T-helper 1 cell (primary cell): ENCODE data around the gene IGF2.

Experiments used
- DNase-seq, 5 donors: peaks; one replicate each; pipeline ENCODE4 v3.0.0-alpha.2; 2012 to 2020

Gene IGF2

DNA sequence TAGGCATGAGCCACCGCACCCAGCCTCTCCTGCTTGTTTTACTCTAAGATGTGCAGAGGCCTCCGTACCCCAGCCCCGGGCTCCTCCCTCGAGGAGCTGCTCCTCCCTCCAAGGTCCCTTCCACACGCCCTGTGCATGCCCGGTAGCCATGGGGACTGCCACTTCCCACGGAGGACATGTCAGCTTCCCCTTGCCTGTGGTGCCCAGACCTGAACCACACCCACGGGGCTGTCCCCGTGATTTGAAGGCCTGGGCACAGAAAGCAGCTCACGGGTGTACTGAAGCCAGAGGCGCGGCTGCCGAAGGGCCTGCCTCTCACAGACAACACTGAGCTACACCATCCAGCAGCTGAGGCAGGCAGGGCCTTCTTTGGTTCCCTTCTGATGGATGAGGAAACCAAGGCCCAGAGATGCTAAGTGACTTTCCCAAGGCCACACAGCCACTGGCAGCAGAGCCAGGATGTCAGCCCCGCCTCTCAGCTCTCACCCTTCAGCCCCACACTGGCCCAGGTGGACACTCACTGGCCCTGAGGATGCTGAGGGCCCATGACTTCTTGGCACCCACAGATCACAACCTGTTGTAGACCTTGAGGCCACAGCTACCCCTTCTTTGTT, 14.5 kb upstream of the IGF2 start:
- no peak for DNase-seq

DNA sequence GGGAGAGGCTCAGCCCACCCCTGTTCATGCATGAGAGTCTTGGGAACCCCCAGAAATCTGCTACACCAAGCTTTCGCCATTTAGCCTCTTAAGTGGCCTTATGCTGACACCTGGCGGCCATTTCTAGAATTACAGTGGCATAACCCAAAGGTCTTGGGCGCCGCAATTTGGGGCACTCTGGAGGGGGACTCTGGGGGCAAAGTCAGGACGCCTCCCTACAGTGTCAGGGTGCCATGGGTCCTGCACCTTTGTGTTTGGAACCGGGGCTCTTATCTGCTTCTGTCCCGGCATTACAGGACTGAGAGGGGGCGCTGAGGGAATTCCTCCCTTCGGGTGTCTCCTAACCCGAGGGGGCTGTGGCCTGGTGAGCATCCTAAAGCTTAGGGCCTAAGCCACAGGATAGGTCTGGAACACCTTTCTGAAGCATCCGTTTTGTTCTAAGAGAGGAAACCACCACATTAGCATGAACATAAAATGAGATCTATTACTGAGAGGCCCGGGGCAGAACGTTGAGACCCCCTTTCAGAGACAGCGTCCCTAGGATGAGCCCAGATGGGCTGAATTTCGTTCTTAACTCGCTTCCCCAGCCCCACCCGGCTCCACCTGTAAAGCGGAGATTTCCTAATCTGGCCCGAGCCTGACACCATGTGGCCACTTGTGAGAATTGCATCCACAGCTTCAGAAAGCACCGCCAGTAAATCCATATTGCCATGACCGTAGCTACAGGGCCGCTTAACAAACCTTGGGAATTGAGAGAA, 12.5 kb upstream of the IGF2 start:
- DNase-seq: peak; percentile 55 to 75 (median 65)

DNA sequence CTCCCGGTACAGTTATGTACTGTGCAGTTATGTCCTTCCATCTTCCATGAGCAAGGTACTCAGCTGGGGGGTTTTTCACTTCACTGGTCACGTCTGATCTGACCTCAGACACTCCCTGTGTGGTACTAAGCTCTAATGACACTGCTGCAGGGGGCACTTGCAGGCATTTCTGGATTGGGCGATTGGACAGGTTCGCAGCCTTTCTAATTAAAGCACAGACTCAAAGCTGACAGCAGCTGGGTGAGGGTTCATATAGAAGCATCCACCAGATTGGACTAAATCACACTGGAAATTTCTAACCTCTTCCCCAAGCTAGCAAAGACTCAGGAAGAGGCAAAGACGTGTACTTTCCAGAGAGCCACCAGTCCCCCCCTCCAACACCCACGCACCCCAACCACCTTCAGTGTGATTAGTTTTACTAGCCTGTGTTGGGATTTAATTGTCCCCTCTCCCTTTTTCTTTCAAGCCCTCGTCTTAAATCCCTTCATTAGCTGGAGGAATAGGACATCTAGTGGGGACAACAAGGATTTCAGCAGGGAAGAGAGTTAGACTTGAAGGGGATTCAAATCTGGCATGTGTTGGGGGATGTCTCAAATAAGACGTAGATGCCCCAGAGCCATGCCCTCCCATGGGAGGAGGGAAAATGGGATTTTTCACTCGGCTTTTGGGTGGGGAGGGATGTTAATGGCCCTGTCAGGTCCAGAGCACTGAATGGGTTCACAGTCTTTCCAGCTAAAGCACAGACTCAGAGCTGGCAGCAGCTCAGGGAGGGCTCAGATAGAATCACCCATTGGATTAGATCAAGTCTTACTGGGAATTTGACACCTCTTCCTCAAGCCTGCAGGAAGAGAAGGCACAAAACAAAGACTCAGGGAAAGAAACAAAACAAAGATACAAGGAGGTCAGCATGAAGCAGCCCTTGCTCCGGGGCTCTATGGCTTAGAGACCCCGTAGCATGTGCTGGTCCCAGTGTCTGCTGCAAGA, 11.0 kb upstream of the IGF2 start:
- no peak for DNase-seq

DNA sequence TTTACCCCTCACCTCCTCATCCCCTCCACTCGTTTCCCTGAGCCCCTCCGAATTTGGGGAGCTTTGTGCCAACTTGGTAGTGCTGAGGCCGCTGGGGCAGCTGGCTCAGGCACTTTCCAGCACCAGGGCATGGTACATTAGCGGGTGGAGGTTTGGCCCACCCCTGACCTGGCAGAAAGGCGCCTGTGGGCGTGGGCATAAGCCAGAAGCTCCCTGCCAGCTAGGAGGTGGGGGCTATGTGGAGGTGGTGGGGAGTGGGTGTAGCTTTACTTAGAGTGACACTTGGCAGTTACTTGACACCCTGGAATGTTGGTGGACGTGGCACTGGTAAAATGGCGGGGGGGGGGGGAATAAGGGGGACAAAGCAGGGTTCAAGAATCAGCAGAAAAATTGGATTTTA, 10.3 kb upstream of the IGF2 start:
- DNase-seq: no peak

DNA sequence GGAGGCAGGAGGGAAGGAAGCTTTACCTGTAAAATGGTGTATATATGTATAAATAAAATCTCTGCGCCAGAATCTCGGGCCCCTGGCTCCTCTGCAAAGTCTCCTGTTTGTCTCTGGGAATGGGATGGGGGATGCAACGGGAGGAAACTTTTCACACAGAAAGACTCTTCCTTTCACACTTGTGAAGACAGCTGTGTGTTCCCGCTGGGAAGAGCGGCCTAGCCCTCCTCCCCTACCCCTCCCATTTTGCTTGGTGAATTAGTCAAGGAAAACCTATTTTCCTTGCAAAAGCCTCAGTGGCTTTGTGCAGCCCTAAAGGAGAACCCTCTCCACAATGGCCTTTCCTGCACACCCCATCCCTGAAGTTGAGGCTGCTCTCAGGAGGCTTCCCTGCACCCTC, 9.4 kb upstream of the IGF2 start:
- DNase-seq: no peak

DNA sequence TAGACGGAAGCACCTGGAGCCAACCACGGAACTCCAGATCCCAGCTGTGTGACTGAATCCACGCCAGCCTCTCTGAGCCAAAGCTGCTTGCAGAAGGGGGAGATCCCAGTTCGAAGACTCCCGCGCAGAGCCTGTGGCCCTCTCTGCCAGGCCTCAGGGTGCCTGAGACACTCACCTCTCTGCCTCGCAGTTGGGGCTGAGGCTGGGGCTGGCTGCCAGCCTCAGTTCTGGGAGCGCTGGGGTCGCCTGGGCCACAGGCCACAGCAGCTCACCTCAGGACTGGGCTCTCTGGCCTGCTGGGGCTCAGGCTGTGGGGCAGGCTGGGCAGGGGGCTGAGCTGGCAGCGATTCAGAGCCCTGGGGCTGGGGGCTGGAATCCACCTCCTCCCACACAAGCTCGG, 8.2 kb upstream of the IGF2 start:
- DNase-seq: no peak

DNA sequence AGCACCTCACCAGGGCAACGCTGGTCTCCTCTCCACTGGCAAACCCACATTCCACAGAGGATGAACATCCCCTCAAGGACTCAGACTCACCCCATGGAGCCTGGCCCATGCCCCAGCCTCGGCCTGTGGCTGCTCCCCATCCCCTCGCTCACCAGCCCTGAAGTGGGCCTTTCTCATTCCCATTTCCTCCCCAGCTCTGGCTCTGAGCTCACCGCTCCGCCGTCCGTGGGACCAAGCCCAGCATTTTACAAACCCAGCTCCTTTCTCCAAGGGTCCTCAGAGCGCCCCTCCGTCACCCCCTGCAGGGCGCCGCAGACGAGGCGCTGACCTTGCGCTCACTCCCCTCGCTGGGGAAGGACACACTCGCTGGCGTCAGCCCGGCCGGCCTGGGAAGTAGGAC, 6.9 kb upstream of the IGF2 start:
- no peak for DNase-seq

DNA sequence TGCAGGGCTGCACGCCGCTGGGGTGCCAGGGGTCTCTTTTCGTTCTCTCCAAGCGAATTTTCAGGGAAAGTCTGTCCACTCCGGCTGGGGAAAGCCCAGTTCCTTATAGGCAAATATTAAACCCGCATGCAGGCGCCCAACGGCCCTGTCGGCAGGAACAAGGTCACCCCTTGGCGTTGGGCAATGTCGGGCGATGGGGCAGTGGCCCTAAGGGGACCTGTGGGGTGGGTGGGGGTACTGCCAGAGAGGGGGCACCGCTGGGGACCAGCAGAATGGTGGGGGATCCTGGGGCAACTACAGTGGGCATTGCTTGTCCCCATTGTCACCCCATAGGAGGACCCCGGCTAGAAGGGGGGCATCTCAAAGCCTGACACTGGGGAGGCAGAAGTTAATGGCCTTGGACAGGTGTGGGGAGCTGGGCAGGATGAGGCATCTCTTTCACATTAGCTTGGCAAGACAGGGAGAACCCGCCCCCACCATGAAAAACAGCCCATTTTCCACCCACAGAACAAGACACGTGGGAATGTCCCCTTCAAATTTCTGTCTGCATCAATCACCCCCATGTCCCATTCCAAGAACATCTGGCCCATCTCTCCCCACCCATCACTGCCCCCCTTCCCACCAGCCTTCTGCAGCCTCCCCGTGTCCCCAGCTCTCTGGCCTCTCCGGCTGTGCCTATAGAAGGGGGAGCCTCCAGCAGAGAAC, 5.5 kb upstream of the IGF2 start:
- DNase-seq: no peak

DNA sequence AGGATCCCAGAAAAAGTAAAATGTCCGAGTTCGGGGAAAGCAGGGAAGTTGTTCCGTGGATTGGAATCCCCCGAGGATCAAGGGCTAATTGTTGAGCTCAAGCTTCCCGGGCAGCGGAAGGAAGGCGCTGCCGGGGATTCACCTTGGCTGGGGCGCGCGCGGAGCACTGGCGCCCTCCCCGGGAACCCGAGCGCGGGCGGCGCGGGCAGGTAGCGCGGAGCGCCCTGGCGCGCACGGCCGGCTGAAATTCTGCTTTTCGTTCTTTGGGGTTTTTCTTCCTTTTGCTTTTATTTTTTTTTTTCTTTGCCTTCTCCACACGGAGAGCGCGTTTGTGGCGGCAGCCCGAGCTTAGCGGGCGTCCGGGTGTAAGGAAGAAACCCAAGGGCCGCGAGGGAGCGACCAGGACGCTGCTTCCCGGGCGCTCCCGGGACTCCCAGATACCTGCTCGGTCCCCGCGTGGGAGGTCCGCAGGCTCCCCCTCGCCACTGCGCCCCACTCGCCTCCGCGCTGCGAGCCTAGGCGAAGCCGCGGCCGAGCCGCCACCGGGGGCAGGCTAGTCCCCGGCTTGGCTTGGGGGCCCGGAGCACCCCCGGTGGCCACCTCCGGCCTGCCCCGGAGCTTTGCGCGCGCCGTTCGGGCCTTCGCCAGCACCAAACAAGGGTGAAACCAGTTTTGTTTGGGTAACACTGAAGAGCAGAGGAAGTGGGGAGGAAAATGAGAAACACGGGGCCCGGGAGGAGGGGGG, 4.8 kb upstream of the IGF2 start:
- peak in 1 of 5 donors; percentile 14 for DNase-seq

DNA sequence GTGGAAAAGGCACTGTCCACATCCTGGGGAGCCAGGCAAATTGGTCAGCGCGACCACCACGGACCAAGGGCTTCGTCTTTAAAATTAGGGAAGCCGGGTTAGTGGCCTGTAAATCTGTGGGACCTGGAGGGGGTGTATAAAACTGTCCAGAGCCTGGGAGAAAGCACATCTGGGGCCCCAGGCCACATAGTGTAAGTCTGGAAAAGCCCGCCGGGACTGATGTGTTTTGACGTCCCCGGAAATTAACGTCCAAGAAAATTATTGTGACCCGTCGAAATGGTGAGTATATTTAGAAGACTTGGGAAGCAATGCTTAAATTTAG, 4.2 kb upstream of the IGF2 start:
- no peak for DNase-seq

DNA sequence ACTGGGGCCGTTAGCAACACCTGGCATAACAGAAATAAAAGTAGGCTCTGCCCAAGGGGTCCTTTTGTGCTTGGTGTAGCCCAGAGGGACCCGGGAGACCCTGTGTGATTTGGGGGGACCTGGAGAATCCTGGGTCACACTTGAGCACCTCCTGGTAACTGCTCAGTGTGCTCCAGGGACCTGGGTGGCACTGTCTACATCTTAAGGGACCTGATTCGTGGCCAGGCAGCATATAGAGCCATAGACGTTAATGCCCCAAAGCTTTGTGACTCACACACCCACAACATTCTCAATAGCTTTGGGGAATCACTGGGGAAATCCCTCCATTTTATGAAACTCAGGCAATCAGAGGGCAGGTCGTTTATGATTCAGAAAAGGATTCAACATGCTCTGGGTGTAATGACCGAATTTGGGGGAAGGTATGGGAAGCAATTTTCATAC, 3.6 kb upstream of the IGF2 start:
- peak in 1 of 5 donors; percentile 33 for DNase-seq

DNA sequence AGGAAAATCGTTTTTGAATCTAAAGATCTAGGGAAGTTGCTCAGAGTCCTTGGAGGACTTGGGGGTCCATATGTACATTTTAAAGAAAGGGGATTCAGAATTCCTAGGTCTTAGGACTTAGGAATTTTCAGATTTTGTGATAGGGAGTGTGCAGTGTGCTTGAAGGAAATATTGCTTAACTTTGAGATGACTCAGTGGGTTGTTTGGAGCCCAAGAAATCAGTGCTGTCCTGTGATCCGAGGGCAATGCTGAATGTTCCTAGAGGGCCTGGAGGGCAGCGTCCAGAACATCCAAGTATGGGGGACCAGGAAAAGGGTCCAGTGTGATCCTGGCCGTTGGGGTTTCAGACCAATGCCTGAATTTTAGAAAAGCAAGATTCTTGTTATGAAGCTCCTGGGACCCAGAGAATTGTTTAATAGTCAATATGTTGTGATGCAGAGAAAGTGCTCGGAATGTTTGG, 3.1 kb upstream of the IGF2 start:
- no peak for DNase-seq

DNA sequence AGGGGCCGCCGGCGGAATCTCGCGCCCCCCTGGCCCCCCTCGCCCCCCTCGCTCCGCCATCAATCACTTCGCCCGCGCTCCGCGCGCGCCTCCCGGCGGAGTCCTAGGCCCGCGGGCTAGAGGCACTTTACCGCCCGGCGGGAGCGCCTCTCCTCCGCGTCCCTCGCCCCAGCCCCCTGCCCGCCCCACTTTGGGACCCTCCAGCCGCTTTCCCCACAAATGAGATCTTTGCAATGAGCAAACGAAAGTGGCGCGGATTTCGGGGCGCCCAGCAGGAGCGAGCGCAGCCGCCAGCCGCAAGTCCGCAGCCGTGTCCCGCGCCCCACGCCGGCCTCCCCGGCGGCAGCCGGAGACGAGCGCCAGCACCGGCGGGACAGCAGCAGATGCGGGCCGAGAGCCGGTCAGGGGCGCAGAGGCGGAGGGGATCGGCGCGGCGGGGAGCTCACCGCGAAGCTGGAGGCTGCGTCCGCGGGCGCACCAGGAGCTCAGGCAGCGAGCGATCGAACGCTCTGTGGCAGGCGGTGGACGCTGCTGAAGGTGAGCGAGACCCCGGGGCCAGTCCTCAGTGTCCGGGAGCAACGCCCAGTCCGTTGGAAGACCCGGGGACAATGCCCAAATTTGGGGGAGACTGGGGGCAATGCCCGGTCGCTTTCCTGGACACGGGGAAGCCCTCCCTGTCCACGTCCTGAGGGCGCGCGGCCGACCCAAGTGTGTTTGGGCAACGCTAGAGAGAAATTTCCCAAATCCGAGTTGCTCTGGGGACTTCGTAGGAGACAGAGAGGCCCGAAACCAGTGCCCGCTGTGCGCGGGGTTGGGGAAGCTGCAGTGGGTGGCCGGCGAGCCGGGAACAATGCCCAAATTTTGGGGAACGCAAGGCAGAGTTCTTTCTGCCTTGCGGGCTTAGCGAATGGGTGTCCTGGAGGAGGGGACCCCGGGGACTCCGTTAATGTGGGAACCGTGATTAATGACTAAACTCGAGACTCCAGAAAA, 1.5 kb upstream of the IGF2 start:
- DNase-seq: no peak

DNA sequence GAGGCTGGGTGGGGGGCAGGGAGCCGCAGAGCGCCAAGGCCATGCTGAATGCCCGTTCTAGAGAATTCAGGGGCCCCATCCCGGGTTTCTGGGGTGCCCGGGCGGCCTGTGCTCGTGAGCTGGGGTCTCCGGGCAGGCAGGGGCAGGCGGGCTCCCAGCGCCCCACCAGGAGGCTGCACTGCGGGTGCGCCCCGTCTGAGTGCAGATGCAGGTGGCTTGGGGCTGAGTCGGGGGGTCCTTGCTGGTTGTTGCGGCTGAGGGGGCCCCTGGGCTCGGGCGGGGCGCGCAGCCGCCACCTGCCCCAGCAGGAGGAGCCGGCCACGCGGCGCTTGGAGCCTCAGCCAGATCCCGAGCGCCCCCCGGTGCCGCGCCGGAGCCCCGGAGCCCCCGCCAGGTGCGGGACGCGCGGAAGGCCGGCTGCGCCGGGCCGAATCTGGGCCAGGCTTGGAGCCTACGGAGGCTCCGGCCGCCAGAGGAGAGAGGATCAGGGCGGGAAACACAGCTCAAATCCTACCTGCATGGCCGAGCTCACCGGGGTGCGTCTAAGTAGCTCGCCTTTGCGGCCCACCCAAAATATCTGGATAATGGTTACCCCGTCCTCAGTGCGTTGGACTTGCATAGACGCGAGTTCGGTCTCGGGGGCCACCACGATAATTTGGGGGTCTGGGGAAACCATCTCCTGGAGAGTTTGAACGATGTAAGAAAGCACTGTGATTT, 590 bp upstream of the IGF2 start:
- no peak for DNase-seq

DNA sequence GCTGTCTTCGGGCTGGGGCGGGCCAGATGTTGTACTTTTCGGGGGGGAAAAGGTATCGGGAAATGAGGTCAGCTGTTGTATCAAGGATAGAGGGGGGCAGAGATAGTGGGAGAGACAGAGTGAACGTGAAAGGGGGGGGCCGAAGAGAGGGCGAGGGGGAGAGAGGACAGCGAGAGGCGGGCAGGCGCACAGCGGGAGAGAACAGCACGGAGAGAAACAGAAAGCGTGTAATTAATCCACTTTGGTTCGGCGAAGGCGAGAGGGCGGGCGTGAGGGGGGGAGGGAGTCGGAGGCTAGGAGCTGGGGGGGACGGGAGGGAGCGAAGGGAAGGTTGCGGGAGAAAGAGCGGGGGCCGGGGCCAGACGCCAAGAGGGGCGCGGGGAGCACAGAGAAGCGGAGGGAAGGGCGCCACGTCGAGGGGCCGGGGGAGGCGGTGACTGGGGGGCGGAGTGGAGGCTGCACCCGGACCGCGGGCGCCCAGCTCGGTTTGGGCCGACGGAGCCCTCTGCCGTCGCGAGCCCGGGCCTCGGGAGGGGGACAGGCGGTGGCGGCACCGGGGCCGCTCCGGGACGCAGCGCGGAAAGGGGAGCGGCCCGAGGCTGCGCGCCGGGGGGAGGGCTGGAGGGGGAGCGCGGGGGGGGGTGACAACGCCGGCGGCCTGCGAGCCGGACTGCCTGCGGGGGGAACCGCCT, 612 bp downstream of the IGF2 start:
- DNase-seq: no peak

DNA sequence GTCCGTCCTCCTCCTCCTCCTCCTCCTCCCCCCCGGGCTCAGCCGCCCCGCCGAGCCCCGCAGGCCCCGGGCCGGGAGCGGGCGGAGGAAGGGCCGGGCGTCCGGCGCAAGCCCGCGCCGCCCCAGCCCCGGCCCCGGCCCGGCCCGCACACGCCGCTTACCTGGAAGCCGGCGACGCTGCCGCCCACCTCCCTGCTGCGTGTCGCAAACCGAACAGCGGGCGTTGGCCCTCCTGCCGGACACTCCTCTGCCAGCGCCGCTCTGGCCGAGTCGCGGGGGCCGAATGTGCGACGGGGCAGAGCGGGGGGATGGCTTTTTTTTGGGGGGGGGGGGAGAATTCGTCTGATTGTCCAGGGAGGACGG, 1.1 kb downstream of the IGF2 start:
- no peak for DNase-seq

DNA sequence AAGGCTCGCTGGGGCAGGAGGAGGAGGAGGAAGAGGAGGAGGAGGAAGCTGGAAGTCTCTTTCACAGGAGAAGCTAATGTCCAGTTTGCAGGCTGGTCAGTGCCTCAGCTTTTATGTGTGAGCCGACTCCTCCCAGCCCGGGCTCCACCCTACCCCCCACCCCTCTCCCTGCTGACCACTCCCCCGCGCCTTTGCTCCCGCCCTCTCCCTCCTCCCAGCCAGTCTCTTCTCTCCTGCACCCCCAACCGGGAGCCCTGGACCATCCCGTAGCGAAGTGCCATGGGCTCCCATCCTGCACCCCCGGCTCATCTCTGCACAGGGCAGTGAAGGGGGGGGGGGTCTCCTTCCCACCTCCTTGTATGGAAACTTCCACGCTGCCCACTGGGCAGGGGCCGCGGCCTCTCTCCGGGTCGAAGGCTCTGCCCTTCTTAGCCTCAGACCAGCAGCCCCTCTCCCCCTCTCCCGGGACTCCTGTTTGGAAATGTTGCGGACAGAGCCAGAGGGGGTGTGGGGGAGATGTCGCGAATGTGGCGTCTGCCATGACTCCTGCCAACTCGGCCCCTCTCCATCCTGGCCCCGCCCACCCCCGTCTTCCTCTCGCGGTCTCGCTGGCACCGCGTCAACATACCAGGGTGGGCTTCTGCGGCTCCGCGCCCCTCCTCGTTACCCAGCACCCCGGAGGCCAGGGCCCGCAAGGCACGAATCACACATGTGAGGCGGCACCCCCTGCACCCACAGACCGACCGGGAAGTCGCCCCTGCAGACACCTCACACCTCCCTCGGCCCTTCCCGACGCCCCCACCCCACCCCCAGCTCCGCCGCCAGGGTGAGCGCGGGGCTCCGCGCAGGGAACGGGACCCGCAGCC, 1.8 kb downstream of the IGF2 start:
- no peak for DNase-seq

DNA sequence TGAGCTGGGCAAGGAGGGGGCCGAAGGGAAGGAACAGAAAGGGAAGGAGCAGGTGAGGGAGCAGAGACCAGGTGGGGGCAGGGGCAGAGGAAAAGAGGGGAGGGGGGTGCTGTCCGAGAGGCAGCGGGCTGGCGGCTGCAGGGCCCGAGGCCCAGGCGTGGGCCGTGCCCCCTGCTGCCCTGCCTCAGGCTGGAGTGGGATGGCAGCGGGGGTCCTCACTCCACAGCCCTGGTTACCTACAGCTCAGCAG, 2.3 kb downstream of the IGF2 start:
- no peak for DNase-seq
